HUES48 (cell line): ENCODE data around the gene CARD8.
"Not testable (repeated sequence)": the region's sequence is repeated elsewhere in the genome, so short reads cannot be mapped to it uniquely, and the experiment has no call there.

Experiments
- H3K27ac ChIP-seq: one replicate; pipeline ENCODE4 v1.7.0; 2013; ENCODE audit warnings: low read depth, low read length, inconsistent platforms
- H3K27me3 ChIP-seq: 2 replicates; pipeline ENCODE4 v1.6.1; 2013; ENCODE audit warnings: mild to moderate bottlenecking, low read length; ENCODE audit not compliant: control insufficient read depth, insufficient read depth
- H3K36me3 ChIP-seq: 2 replicates; pipeline ENCODE4 v1.6.1; 2013; ENCODE audit warnings: low read length; ENCODE audit not compliant: control insufficient read depth, insufficient read depth
- H3K4me1 ChIP-seq: 2 replicates; pipeline ENCODE4 v1.6.1; 2013; ENCODE audit warnings: mild to moderate bottlenecking, low read length; ENCODE audit not compliant: control insufficient read depth, insufficient read depth
- H3K4me3 ChIP-seq: 2 replicates; pipeline ENCODE4 v1.5.1; 2013; ENCODE audit warnings: mild to moderate bottlenecking, low read depth, low read length
- H3K9ac ChIP-seq: 2 replicates; pipeline ENCODE4 v1.6.1; 2013; ENCODE audit warnings: mild to moderate bottlenecking, low read depth, low read length, moderate library complexity
- H3K9me3 ChIP-seq: 2 replicates; pipeline ENCODE4 v1.6.1; 2013; ENCODE audit warnings: low read length; ENCODE audit not compliant: control insufficient read depth, insufficient read depth

Gene CARD8, protein sequence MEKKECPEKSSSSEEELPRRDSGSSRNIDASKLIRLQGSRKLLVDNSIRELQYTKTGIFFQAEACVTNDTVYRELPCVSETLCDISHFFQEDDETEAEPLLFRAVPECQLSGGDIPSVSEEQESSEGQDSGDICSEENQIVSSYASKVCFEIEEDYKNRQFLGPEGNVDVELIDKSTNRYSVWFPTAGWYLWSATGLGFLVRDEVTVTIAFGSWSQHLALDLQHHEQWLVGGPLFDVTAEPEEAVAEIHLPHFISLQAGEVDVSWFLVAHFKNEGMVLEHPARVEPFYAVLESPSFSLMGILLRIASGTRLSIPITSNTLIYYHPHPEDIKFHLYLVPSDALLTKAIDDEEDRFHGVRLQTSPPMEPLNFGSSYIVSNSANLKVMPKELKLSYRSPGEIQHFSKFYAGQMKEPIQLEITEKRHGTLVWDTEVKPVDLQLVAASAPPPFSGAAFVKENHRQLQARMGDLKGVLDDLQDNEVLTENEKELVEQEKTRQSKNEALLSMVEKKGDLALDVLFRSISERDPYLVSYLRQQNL

DNA sequence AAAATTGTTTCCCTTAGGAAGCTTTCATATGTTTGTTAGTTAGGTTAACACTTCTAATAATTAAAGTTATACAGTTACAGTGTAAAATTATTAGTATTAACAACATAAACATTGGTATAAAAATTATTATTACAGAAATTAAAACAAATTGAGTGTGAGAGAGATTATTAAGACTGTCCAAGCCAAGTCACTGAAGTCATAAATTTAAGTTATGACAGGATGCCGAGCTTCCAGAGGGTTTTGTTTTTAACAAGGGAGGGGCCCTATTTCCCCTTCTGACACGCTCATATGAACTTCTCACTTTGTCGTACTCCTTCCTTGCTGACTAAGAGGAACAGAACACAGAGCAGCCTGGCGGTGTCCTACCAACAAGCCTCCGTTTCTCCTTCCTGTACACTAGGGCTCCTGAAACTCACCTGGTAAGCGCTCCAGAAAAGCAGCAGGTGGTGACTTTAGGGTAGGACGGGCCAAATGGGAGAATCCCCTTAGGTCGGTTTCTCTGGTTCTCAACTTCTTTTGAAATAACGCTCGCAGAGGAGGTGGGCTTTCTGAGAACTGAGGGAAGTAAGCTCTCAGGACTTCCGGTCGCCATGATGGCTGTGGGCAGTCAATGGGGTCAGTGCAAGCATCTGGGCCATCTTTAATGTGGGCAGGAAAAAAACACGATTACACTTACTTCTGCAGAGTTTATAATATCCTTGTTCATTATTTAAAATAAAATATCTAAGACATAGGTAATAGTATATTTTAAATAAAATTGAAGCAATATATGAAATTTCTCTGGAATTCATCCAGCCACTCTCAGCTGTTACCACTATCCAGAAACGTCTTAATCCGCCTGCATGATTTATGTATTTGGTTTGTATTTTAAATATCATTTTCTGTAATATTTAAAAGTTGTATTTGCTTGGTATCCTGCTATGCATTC is at the start of gene CARD8:
Gene CARD8 (minus strand): TSS at position 537 of the 928 bp plus-strand sequence. CDS start 14,892 bp downstream, outside the sequence.
- H3K9ac ChIP-seq: peak within 1 kb of the TSS; percentile 72
- H3K27ac ChIP-seq: peak within 1 kb of the TSS; percentile 94
- no peaks in the 10 kb centered on the region for H3K36me3 ChIP-seq
- H3K4me1 ChIP-seq: no peaks in the 10 kb centered on the region
- H3K9me3 ChIP-seq: no peaks in the 10 kb centered on the region
- H3K4me3 ChIP-seq: peak within 1 kb of the TSS; percentile 81
- no peaks in the 10 kb centered on the region for H3K27me3 ChIP-seq

DNA sequence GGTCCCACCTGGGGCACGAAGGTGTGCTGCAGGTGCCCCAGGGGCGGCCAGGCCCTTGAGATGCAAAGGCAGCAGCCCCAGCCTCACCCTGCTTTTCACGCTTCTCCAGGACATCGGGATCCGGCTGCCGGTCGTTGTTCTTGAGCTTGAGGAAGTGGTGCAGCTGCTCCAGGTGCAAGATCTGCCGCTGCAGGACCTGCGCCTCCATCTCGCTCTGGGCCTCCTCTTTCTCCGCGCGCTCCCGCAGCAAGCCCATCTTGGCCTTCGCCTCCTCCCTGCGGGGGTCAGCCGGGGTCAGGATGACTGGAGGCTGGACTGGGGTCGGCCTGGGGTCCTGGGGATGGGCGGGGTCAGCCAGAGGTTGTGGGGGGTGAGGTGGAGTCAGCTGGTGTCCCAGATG is 48.2 kb upstream of the CARD8 start:
- Histone ChIP-seq H3K4me3 (no peak overlapping the region), H3K9me3 (no peaks in the 10 kb centered on the region), H3K27me3 (no peaks in the 10 kb centered on the region), H3K4me1 (no peaks in the 10 kb centered on the region), H3K36me3 (no peaks in the 10 kb centered on the region), H3K27ac (no peak overlapping the region), H3K9ac (no peak overlapping the region)

DNA sequence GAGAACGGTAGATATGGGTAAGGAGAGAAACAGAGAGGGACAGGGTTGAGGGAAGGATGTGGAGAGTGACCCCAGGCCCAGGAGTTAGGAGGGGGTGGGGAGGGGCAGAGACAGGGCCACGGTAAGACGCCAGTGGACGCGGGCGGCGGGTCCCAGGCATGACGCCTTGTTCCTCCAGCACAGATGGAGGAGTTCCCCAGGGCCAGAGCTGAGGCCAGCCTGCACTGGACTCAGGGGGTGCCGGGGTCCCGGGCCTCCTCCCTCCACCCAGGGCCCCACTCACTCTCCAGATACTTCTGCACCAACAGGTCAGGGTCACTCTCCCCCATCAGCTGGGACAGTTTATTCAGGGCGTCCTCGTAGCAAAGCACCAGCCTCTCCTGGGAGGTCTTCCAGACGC is 47.7 kb upstream of the CARD8 start:
- no peaks in the 10 kb centered on the region for H3K9me3 ChIP-seq
- H3K4me1 ChIP-seq: no peaks in the 10 kb centered on the region
- H3K27me3 ChIP-seq: no peaks in the 10 kb centered on the region
- H3K4me3 ChIP-seq: no peak overlapping the region
- no peak overlapping the region for H3K9ac ChIP-seq
- no peak overlapping the region for H3K27ac ChIP-seq
- H3K36me3 ChIP-seq: no peaks in the 10 kb centered on the region

DNA sequence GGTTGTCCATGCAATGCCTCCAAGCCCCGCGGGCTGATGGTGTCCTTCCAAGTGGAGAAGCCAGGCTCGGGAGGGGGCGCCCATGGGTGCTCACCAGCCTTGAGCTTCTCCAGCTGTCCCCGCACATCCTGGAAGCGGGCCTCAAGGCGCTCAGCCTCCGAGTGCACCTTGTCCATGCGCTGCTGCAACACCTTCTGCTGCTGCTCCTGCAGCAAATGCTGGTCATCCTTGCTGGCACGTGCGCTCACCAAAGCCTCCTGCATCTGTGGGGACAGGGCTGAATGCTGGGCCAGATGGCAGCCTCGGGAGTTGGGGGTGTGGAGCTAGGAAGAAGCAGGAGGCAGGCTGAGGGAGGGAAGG is 46.9 kb upstream of the CARD8 start:
- H3K36me3 ChIP-seq: no peaks in the 10 kb centered on the region
- no peaks in the 10 kb centered on the region for H3K9me3 ChIP-seq
- H3K27me3 ChIP-seq: no peaks in the 10 kb centered on the region
- H3K4me1 ChIP-seq: no peaks in the 10 kb centered on the region
- no peak overlapping the region for H3K27ac ChIP-seq
- H3K9ac ChIP-seq: no peak overlapping the region
- no peak overlapping the region for H3K4me3 ChIP-seq

DNA sequence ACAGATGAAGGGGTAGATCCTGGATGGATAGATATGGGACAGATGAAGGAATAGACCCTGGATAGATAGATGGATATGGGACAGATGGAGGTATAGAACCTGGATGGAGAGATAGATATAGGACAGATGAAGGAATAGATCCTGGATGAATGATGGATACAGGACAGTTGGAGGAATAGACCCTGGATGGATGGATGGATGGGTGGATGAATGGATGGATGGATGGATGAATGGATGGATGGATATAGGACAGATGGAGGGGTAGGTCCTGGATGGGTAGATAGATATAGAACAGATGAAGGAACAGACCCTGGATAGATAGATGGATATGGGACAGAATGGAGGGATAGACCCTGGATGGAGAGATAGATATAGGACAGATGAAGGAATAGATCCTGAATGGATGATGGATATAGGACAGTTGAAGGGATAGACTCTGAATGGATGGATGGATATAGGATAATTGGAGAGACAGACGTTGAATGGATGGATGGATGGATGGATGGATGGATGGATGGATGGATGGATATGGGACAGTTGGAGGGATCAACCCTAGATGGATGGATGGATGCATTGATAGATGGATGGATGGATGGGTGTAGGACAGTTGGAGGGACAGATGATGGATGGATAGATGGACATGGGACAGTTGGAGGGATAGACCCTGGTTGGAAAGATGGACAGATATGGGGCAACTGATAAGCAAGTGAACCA is 46.3 kb upstream of the CARD8 start:
- Histone ChIP-seq H3K27me3 (no peaks in the 10 kb centered on the region), H3K9me3 (no peaks in the 10 kb centered on the region), H3K4me3 (no peak overlapping the region), H3K4me1 (no peaks in the 10 kb centered on the region), H3K9ac (no peak overlapping the region), H3K36me3 (no peaks in the 10 kb centered on the region), H3K27ac (no peak overlapping the region)

DNA sequence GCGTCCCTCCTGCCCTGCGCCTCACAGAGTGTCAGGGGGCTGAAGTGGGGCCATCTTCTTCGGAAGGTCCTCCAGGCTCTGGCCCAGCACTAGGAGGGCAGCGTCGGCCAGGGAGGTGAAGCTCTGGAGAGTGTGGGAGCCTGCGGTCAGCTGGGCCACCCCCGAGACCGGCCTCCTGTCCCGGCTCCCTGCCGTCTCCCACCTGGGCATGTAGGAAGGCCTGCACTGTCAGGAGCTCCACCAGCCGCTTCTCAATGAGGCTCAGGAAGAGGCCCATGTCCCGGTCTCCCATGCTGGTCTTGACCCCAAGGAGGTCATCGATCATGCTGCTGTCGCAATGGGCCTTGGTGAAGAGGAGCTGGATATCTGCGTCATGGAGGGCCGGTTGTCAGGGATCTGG is 42.3 kb upstream of the CARD8 start:
- no peak overlapping the region for H3K27ac ChIP-seq
- no peaks in the 10 kb centered on the region for H3K36me3 ChIP-seq
- no peaks in the 10 kb centered on the region for H3K27me3 ChIP-seq
- H3K4me1 ChIP-seq: no peaks in the 10 kb centered on the region
- H3K4me3 ChIP-seq: no peak overlapping the region
- no peak overlapping the region for H3K9ac ChIP-seq
- H3K9me3 ChIP-seq: no peaks in the 10 kb centered on the region

DNA sequence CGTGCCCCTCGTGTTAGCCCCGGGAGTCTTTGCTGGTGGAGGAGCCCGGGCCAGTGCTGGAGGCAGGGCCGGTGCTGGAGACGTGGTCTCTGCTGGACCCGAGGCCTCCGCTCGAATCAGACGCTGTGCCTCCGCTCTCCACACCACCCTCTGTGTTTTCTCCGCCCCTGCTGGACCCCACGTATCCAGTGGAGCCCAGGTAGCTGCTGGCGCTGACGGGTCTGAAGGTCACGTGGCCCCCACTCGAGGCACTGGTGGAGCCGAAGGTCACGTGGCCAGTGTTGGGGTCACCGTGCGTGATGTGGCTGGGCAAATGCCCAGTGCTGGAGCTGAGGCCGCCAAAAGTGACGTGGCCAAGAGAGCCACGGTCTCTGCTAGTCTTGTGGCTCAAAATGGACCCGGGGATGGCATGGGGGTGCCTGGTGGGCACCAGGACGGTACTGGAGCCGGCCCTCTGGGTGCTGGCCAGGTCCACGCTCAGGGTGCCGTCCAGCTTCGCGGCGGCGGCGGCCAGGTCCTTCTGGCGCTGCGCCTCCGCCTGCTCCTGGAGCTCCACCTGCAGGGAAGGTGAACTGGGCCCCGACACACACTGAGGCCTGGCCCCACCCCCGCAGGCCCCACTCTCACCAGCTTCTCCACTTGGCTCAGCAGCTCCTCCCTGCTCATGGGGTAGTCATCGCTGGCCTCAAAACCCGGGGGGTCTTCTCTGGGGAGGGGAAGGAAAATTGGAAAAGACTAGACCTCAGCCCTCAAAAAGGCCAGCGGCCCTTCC is 41.4 kb upstream of the CARD8 start:
- H3K9ac ChIP-seq: no peak overlapping the region
- H3K9me3 ChIP-seq: no peaks in the 10 kb centered on the region
- H3K27me3 ChIP-seq: no peaks in the 10 kb centered on the region
- H3K4me1 ChIP-seq: no peaks in the 10 kb centered on the region
- no peak overlapping the region for H3K27ac ChIP-seq
- H3K4me3 ChIP-seq: no peak overlapping the region
- no peaks in the 10 kb centered on the region for H3K36me3 ChIP-seq

DNA sequence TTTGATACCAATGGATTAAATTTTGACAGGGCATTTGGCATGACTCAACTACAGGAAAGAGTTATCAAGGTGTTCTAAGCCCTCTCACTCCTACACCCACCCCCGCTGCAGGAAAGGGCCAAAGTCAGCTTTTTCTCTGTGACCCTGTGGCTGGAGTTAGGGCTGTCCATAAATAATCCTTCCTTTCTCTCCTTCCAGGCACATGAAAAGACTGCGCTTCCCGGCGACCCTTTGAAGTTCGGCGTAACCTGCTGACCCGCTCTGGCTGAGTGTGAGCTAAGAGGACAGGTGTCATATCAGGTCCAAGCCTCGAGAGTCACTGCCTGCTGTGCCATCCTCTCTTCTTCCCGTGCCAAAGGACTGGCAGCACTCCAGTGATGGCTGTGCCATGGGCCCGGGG is 39.7 kb upstream of the CARD8 start:
- H3K9me3 ChIP-seq: no peaks in the 10 kb centered on the region
- H3K4me1 ChIP-seq: 0 out of 2 replicates have a peak, but pooled peaks cover 4% of the 10 kb centered on the region
- H3K27me3 ChIP-seq: no peaks in the 10 kb centered on the region
- no peak overlapping the region for H3K9ac ChIP-seq
- no peak overlapping the region for H3K27ac ChIP-seq
- H3K36me3 ChIP-seq: no peaks in the 10 kb centered on the region
- no peak overlapping the region for H3K4me3 ChIP-seq

DNA sequence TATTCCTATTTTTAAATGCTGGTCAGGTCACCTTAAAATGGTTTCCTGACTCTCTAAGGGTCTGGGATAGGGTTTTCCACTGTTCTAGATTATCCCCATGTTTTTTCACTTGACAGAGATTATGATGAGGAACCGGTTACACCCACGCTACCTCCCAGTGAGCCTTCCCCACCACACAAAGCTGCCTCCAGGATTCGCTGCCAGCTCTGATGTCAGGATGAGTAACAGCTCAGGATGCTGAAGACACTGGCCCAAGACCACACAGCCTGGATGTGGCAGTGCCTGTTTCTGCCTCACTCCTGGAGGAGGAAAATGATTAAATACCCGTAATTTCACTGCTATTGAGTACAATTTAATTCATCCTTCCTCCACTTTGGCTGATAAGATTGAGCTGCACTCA is 37.1 kb upstream of the CARD8 start:
- Histone ChIP-seq H3K4me3 (no peak overlapping the region), H3K27me3 (no peaks in the 10 kb centered on the region), H3K4me1 (peaks cover 7% of the 10 kb centered on the region; the same call in 1 of the 2 replicates), H3K36me3 (peaks cover 7% of the 10 kb centered on the region), H3K9me3 (no peaks in the 10 kb centered on the region), H3K27ac (no peak overlapping the region), H3K9ac (no peak overlapping the region)

DNA sequence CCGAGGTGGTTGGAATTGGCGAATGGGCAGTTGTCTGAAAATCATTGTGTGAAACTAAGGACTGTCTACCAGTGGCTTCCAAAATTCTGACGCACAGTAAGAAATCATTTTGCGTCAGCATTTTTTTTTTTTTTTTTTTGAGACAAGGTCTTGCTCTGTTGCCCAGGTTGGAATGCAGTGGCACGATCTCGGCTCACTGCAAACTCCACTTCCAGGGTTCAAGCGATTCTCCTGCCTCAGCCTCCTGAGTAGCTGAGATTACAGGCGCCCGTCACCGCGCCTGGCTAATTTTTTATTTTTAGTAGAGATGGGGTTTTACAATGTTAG is 35.7 kb upstream of the CARD8 start:
- H3K4me3 ChIP-seq, H3K27me3 ChIP-seq, H3K9me3 ChIP-seq, H3K9ac ChIP-seq, H3K27ac ChIP-seq, H3K4me1 ChIP-seq: not testable (repeated sequence)
- H3K36me3 ChIP-seq: peaks cover 18% of the 10 kb centered on the region
